ENCODE results near the gene REV3L.

DNA sequence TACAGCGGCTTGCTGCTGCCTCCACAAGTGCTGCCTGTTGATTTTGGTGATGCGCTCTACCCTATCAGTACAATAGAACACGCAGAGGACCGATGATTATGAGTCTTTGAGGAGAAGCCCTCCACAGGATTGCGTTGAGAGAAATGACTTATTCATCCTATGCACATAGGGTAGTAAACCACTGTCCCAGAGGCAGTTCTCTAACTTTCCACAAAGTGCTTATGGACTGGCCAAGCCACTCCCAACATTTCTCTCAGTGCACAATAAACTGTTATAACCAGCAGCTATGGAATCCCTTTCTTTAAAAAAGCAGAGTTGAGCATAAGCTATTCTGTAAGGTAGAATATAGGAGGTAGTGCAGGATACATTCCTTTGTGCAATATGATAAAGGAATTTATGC is 48.2 kb upstream of the REV3L start:
- TF ChIP-seq BRCA1 (IDR thresholded peaks at IDR 0.05) (no peak), BRCA1 (CRISPR knock-in tag; IDR thresholded peaks at IDR 0.05) (no peak), GATA2 (CRISPR knock-in tag; IDR thresholded peaks at IDR 0.05) (no peak), GTF2F1 (IDR thresholded peaks at IDR 0.05; ENCODE audit: low read depth, low read length) (no peak), TEAD4 (IDR thresholded peaks at IDR 0.05; ENCODE audit: low read length) (no peak), TEAD4 (CRISPR knock-in tag; IDR thresholded peaks at IDR 0.05; ENCODE audit: borderline replicate concordance) (no peak), TCF7L2 (IDR thresholded peaks at IDR 0.05; ENCODE audit: low read depth, low read length) (no peak), CTCF (IDR thresholded peaks at IDR 0.05 in 2 of 3, conservative IDR thresholded peaks at IDR 0.05 in 1 of 3; ENCODE audit: insufficient read depth in 2 of 3, low read depth in 1 of 3, low read length in 3 of 3) (no peak), ZNF511 (CRISPR knock-in tag; IDR thresholded peaks at IDR 0.05) (no peak), TARDBP (IDR thresholded peaks at IDR 0.05) (no peak), ZBTB17 (CRISPR knock-in tag; IDR thresholded peaks at IDR 0.05) (no peak)
- TF ChIP-seq, protein P1, sequence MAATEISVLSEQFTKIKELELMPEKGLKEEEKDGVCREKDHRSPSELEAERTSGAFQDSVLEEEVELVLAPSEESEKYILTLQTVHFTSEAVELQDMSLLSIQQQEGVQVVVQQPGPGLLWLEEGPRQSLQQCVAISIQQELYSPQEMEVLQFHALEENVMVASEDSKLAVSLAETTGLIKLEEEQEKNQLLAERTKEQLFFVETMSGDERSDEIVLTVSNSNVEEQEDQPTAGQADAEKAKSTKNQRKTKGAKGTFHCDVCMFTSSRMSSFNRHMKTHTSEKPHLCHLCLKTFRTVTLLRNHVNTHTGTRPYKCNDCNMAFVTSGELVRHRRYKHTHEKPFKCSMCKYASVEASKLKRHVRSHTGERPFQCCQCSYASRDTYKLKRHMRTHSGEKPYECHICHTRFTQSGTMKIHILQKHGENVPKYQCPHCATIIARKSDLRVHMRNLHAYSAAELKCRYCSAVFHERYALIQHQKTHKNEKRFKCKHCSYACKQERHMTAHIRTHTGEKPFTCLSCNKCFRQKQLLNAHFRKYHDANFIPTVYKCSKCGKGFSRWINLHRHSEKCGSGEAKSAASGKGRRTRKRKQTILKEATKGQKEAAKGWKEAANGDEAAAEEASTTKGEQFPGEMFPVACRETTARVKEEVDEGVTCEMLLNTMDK (IDR thresholded peaks at IDR 0.05; ENCODE audit: borderline replicate concordance, insufficient read depth, low read depth, low read length, poor library complexity, severe bottlenecking), result no peak
